NCI-H2227 treated with DMSO at 0.1 percent for 48 hours (cell line): ENCODE data around the gene CDSN.

Experiments used
- DNase-seq: peaks from one replicate; lab custom pipeline; 2025; lab: John Stamatoyannopoulos, UW

The CDSN gene

DNA sequence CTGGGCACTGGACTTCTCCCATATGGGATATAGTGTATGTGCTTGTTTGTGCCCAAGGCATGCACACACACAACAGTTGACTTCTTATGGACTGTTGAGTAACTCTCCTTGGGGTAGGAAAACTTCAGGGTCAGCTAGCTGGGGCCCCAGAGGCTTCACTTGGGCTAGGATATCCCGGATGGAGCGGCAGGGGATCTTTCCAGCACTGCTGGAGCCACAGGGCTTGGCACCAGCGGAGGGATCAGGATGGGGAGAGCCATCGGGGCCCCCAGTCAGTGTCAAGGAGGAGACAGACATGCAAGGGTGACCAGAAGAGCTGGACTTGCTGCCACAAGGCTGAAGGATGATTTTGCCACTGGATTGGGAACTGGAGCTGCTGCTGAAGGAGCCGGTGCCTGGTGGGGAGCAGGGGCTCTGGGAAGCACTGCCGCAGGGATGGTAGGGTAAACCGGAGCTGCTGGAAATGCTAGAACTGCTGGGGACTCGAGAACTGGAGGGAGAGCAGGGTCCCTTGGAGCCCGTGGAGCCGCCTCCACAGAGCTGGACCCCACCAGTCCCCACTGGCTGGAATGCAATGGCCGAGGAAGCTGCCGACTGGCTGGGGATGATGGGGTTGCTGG is 4.2 kb downstream of the CDSN start:
- no peak for DNase-seq

DNA sequence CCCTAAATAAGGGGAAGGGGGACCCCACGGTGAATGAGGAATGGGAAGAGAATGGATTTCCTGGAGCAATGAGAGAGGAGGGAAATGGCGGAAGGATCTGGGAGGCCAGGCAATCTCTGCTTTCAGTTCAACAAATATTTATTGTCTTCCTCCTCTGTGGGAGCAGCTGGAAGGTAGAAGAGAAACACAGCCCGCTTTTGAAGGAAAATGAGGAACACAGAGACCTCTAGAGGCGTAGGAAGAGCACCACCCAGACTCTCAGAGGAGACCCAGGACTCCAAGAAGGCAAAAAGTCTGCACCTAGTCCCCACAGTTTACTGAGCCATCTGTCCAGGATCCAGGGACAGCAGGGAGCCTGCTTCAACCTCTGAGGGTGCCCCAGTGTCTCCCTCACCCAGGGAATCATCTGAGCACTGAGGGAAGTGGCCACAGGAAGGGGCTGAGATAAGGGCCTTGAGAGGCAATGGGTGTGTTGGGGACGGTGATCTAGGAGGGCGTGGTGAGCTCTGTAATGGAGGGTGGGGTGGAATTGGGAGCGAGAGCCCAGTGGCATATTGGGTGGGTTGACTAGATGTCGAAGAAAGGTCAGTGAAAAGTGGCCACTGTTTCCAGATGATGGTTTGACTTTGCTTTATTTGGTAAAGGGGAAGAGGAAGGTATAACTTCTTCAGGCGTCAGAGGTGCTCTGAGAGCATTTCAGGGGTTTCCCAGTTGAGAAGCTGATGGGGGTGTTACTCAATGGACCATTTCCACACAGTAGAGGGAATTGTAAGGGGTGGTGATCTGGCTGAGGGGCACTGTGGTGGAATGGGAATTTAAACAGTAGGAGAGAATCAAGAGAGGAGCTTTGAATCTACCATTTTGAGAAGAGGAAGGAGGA is 5.0 kb downstream of the CDSN start:
- DNase-seq, result no peak

DNA sequence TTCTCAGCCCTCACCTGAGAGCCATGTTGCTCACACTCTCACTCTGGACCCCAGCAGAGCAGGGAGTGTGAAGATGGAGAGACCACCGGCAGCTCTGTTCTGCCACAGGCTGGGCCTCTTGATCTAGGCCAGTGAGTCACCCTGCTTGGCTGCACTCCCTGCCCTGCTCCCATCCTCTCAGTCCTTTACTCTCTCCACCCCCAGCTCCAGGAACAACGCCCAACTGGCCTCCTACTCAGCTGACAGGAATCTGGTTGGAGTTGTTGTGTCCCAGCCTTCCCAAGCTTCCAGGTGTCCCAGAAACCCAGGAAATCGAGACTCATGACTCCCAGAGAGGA is 5.7 kb downstream of the CDSN start, which contains the start of gene PSORS1C1:
Gene PSORS1C1, plus strand, starts transcription at position 260 of the 338 bp plus-strand sequence. CDS start 14,833 bp downstream, outside the sequence.
- no peak for DNase-seq

DNA sequence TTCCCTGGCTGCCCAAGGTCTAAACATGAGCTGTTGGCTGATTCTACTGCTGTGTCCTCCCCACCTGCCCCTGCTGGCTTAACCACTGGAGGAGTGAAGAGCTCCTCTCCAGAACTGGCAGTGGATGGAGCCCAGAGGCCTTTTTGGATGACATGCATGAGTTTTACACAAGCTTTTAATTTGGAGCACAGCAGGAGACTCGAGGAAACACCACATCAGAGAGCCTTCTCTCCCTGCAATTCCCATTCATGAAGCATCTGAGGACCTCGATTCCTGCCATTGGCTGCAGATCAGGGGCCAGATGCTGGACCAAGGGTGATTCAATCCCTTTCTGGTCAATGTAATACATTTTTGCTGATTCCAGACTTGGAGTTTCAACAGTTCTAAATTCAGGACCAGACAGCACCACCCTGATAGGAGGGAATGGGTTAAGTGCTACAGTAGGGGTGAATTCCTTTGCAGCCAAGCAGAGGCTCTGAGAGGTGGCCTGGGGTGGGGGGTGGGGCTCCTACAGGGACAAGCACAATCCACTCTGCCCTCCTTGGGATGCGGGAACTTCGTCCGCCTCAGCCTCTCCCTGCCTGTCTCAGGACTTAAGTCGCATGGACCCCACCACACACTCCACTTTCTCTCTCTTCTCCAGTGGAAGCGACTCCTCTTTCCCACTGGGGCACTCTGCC is 6.2 kb downstream of the CDSN start:
- no peak for DNase-seq

DNA sequence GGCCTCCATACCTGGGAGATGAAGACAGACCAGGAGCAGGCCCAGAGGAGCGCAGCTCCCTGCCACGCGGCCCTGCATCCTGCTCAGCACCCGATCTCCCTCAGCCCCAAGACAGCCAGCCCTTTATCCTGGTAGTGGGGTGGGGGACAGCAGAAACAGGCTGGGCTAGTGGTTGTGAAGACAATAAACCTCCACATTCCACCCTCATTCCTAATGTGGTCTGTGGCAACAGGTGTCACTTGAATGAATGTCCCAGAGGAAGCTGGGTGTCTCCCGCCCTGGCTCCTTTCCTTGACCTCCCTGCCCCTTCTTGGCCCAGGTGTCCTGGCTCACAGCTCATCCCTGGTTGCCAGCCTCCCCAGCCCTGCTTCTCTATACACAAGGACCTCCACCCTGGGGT is 7.8 kb downstream of the CDSN start, which contains the start of gene C6orf15:
Gene C6orf15, minus strand, starts transcription at position 98 of the 400 bp plus-strand sequence. Its CDS starts 20 bp downstream, at position 78.
- DNase-seq, result no peak

DNA sequence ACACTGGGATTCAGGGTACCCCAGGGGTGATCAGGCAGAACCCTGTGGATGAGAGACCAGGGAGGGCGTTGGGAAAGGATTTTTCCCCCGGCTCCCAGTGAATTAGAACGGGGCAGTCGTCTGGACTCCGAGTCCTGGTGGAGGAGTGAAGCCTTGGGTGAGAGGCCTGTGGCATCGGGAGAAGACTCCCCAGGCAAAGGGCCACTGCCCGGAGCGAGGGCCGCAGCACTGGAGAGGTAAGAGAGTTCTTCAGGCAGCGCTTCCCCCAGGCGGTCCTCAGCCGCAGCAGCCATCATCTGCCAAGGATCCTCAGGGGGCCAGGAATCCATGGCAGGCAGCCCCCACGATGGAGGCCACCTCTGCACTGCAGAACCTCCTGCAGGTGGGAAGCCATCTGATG is 8.5 kb downstream of the CDSN start:
- DNase-seq, result no peak

DNA sequence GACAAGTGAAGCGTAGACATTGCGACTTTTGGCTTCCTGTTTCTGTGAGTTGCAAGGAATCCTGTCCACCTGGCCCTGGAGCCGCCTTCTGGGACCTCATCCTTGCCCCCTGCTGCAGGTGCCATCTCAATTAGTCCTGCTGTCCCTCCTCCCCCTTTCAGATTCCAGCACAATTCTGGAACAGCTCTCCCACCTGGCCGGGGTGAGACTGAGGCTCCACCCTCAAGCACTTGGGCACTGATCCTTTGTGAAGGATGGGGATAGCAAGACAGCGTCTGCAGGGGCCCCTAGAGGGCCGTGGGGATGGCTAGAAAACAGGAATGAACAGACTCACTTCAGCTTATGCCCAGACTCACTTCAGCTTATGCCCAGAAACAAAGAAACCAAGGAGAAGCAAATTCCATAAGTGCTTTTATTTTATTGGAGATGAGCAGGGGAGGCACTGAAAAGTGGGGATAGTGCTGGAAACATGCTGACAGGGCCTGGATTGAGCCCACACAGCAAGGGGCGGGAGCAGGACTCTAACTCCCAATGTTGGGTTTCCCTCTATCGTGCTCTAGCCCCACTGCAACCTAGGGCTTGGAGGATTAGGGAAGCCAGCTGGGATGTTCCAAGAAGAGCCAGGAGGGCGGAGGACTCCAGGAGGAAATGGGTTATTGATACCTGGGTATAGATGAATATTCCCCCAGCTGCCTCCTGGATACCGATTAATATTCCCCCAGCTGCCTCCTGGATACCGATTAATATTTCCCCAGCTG is 9.2 kb downstream of the CDSN start:
- DNase-seq, result no peak

DNA sequence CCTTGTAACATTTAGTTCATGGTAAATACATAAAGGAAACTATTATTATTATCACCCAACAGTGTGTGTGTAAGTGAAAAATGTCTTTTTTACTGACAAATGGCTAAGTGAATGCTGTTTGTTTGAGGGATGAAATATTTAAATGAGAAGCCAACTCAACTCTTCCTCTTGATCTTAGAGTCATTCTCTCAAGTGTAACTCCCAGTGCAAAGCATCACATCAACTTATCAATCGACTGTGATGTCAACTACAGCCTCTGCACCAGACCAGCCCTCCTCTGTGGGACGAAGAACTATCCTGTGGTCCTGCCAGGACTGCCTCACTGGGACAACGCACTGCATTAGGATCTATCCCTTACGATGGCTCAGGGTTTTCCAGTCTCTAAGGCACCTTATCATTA is 13.2 kb downstream of the CDSN start:
- DNase-seq, result no peak

DNA sequence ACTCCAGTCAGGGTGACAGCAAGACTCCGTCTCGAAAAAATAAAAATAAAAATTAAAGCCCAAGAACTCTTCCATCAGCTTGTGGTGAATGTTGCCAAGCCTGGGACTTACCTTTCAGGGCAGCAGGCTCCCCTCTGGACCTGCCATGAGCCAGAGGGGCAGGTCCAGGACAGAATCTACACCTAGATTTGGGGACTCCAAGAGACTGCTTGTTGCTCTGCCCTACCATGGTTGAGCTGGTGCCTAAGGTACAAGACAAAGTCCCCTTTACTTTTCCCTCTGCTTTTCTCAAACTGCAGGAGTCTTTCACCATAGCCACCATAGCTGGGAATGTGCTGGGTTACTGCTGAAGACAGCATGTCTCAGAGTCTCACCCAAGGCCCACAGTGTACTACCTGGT is 17.1 kb downstream of the CDSN start:
- DNase-seq, result no peak

DNA sequence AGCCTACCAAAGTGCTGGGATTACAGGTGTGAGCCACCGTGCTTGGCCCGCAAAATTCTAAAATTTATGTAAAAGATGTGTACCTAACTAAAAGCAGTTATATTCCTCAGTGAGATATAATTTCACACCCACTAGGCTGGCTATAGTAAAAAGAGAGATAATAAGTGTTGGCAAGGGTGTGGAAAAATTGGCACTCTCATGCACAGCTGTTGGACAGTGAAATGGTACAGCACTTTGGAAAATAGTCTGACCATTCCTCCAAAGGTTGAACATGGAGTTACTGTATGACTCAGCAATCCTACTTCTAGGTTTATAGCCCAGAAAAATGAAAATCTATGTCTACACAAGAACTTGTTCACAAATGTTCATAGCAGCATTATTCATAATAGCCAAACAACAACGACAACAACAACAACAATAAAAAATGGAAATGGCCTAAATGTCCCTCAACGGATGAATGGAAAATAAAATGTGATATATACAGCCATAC is 21.8 kb downstream of the CDSN start:
- no peak for DNase-seq

DNA sequence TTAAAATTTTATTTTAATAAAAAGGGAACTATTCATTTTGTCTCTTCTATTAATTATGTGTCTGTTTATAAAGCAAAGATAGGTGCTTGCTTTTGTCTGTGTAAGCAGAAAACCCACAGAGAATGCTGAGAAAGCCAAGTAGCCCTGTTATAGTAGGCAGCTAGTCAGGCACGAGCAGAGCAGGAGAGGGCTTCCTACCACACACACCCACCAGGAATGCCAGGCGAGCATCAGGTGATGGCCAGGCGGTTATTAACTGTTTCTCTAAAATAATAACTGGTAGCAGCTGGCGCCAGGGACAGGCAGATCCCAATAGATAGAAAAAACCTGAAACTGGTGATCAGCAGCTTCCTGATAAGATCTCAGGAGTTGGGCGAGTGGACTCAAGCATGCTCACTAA is 23.6 kb downstream of the CDSN start:
- DNase-seq, result peak; percentile 72

DNA sequence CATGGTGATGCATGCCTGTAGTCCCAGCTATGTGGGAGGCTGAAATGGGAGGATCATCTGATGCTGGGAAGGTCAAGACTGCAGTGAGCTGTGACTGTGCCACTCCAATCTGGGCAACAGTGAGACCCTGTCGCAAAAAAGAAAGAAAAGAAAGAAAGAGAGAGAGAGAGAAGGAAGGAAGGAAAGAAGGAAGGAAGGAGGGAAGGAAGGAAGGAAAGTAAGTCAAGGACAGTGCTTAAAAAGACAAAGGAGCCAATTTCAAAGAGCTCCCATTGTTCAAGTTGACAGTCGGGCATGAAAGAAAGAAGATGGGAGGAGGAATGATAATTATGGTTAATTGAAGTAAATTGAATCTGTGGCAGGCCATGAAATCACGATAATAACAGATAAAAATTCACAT is 24.0 kb downstream of the CDSN start:
- no peak for DNase-seq

DNA sequence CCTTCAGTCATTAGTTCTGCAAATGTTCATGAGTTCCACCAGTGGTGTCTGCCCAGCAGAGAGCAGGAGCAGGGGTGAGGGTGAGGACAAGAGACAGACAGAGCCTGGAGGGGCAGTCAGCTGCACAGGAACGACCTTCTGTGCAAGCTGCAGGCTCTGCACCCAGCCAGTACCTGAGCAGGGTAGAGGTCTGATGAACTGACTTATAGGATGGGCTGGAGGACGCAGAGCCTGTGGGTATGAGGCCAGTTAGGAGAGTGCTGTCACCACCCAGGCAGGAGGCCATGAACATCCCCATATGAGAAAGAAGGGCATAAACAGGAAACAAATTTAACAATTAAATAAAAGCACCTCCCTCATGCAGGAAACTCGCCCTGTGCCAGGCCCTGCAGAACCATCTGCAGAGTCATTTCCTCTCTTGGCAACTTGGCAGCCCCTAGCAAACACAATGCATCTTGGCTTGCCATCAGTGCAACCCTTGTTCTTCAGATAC is 25.8 kb downstream of the CDSN start:
- DNase-seq, result no peak

DNA sequence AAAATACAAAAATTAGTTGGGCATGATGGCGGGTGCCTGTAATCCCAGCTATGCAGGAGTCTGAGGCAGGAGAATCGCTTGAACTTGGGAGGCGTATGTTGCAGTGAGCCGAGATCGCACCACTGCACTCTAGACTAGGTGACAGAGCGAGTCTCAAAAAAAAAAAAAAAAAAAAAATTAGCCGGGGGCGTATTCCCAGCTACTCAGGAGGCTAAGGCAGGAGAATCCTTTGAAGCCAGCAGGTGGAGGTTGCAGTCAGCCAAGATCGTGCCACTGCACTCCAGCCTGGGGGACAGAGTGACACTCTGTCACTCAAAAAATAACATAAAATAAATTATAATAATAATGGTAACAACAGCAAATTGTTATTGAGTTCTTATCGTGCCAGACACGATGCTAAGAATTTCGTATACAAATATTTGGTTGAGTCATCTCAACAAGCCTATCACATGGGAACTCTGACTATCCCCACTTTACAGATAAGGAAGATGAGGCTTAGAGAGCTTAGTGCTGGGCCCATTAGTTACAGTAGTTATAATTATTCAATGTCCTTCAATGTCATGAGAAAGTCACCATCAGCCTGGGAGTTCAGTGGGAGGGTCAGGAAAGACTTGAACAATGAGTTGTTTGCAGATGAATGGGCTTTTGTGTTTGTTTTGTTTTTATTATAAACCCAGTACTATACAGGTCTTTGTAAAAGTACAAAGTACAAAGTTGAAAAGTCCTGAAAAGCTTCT is 27.3 kb downstream of the CDSN start:
- no peak for DNase-seq

DNA sequence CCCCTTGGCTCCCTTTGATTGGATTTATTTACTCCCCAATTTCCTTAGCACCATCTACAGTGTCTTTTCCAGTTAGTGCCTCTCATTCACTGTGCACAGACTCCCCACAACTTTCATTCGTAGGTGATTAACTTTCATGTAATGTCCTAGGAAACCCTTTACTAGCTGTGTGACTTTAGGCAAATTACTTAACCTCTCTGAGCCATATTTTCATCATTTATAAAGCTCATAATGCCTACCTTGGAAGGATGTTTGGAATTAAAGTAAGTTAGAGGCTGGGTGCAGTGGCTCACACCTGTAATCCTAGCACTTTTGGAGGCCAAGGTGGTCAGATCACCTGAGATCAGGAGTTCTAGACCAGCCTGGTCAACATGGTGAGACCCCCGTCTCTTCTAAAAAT is 28.0 kb downstream of the CDSN start:
- DNase-seq, result no peak

DNA sequence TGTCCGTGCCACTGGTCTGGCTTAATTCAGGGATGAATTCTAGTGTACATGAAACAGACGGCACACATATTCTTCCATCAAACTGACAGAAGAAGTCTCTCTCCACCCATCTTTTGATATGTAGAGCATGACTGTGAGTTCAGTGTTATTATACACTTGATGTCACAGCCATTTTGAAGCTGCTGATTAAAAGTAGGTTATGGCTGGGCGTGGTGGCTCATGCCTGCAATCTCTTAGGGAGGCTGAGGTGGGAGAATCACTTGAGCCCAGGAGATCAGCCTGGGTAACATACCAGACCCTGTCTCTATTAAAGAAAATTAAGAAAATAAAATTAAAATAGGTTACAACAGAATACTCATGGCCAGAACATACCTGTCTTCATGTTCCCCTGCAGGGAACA is 28.6 kb downstream of the CDSN start:
- DNase-seq, result no peak

DNA sequence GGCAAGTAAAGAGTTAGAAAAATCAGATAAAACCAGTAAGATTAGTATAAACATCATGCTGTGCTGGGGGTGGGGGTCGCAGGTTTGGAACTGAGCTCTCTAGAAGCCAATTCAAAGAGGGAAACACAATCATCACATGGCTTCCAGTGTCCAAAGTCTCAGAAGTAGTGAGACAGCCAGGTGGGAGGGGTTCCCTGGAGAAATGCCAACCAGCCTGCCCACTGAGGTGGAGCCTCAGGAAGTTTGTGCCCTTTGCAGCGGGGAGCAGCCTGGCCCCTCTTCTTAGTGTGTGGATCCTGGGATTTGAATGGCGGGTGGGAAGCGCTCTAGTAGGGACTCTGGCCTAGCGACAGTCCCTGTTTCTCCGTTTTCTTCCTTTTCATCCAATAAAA is 29.3 kb downstream of the CDSN start:
- DNase-seq, result no peak

DNA sequence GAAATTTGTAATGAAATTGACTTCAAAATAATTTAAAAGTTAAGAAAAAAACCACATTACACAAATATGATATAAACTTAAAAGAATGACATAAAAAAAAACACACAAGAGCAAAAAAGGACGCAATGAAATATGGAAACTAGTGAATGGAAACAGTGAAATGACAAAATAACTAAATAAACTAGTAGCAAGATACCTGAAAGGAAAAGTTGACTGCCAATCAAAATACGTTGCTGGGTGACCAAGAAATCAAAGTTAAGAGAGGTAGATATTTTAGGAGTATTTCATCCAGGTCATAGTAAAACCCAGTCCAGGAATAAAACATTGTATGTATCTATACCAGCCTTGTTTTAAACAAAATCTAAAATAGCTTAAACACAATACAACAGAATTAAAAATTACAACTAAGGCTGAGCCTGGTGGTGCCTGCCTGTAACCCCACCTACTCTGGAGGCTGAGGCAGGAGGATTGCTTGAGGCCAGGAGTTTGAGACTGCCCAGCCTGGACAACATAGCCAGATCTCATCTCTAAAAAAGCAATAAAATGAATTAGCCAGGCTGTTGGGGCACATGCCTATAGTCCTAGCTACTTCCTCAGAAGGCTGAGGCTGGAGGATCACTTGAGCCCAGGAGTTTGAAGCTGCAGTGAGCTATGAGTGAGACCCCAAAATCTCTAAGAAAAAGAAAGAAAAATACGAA is 29.8 kb downstream of the CDSN start:
- no peak for DNase-seq

DNA sequence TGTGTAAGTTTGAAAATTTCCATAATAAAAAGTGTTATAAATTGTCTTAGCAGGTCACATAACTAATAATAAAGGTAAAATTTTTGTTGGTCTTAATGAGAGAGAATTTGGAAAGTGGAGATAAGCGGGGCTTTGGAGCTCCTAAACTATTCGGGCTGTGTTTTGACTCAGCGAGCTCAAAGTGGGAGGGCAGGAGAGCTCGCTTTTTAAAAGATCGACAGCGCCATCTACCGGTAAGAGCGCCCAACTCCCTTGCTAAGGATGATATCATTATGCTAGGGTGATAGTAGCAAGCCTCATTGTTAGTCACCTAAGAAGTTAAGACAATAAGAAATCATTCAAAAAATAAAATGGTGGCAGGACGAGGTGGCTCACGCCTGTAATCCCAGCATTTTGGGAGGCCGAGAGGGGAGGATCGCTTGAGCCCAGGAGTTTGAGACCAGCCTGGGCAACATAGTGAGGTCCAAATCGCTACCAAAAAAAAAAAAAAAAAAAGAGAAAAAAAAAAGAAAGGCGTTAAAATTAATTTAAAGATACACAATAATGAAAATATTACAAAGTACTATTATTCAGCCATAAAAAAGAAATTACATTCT is 32.7 kb downstream of the CDSN start:
- peak; percentile 77 for DNase-seq

DNA sequence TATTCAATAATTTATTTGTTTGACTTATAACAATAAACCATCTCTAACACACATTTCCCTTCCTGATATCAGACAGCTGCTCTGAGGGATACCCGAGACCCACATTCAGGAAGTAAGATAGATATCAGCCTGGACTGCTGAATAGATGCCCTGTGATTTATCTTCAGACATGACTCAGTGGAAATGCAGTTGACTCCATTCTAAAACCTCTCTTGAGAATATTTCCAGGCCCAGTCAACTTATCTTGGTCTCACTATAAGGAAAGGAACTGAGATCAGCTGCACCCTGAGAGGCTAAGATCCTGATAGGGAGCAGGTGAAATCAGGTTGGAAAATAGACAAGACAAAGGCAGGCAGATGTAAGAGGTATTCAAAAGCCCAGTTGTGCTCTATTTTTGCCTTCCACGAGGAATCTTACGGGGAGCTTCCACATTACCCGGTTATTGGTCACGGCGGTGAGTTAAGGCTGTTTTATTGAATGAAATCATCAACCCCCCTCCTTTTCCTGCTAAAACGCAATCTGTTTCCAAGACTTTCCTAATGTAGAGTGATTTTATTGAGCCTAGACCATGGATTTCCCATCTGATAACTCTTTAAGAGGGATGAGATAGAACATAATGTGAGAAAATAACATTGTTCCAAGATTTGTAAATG is 33.3 kb downstream of the CDSN start:
- no peak for DNase-seq
